ENCODE results near the gene ZNF511. TPM values are rescaled to one million over a fixed set of nuclear protein-coding genes. Genes with fewer than 3 reads are reported as not detected.

The ZNF511 gene
- polyA plus RNA-seq (2011; rRNA removed), result 21.6 and 31.3 TPM in 2 replicates
- 13.0 and 22.0 TPM in 2 replicates for polyA minus RNA-seq (2011; rRNA and poly(A)+ RNA removed)

GRCh38 chr10:133308421-133309099, at the start of gene ZNF511, which contains the start of gene TUBGCP2:
TSS of gene ZNF511 (plus strand) at chr10:133308914. CDS start at chr10:133308944, 30 bp downstream.
TSS of gene TUBGCP2 (minus strand) at chr10:133308872. CDS start at chr10:133302941, 5,931 bp downstream.
- Histone ChIP-seq H3K27me3 (ENCODE audit: control insufficient read depth, insufficient read depth, low read length) (no peaks in the 10 kb centered on the region), H3K9me3 (ENCODE audit: control insufficient read depth, insufficient read depth, low read length) (peaks cover 7% of the 10 kb centered on the region; the same call in 1 of the 2 replicates), H3K27ac (ENCODE audit: low read depth, low read length) (peak within 1 kb of the TSS; percentile 70), H3K4me3 (ENCODE audit: low read depth, low read length) (peak within 1 kb of the TSS; percentile 82)
- ChIA-PET POLR2A (interaction anchor here (1.6 kb wide), 1 partner anchor 15 kb away, joined by 3 read pairs; no protein-coding TSS in a partner anchor), CTCF (interaction anchor here (0.6 to 1.9 kb wide), 5 partner anchors 10 to 403 kb away, joined by 4 to 15 read pairs (median 7); no protein-coding TSS in a partner anchor)
- no peak for DNase-seq (ENCODE audit: low read depth, low spot score)
- no peak; the same call in 1 of the 2 replicates for TF ChIP-seq CTCF (IDR thresholded peaks at IDR 0.05; ENCODE audit: low read depth, low read length)

- Histone ChIP-seq H3K9me3 (ENCODE audit: control insufficient read depth, insufficient read depth, low read length) (no peaks in the 10 kb centered on the region; the same call in 1 of the 2 replicates), H3K27me3 (ENCODE audit: control insufficient read depth, insufficient read depth, low read length) (no peaks in the 10 kb centered on the region), H3K27ac (ENCODE audit: low read depth, low read length) (peak overlapping the region; percentile 95), H3K4me3 (ENCODE audit: low read depth, low read length) (no peak overlapping the region)
- POLR2A ChIA-PET, result interaction anchor here (1.4 kb wide), 1 partner anchor 19 kb away, joined by 3 read pairs; no protein-coding TSS in a partner anchor
- no peak for DNase-seq (ENCODE audit: low read depth, low spot score)
- TF ChIP-seq CTCF (IDR thresholded peaks at IDR 0.05; ENCODE audit: low read depth, low read length), result no peak
- CTCF ChIA-PET, result interaction anchor here (1.3 kb wide), 1 partner anchor 70 kb away, joined by 5 read pairs; no protein-coding TSS in a partner anchor
Measured at GRCh38 chr10:133259602-133259989, 49.1 kb upstream of the ZNF511 start.

GRCh38 chr10:133260895-133261725, 47.6 kb upstream of the ZNF511 start:
- TF ChIP-seq CTCF (IDR thresholded peaks at IDR 0.05; ENCODE audit: low read depth, low read length), result no peak
- ChIA-PET CTCF (interaction anchor here (0.6 kb wide), 1 partner anchor 1034 kb away, joined by 3 read pairs; no protein-coding TSS in a partner anchor), POLR2A (interaction anchor here (0.6 kb wide), 1 partner anchor 479 kb away, joined by 6 read pairs; no protein-coding TSS in a partner anchor)
- peak overlapping the region; percentile 54 for H3K4me3 ChIP-seq (ENCODE audit: low read depth, low read length)
- H3K27me3 ChIP-seq (ENCODE audit: control insufficient read depth, insufficient read depth, low read length), result no peaks in the 10 kb centered on the region
- H3K27ac ChIP-seq (ENCODE audit: low read depth, low read length), result no peak overlapping the region
- no peak for DNase-seq (ENCODE audit: low read depth, low spot score)
- no peaks in the 10 kb centered on the region; the same call in 1 of the 2 replicates for H3K9me3 ChIP-seq (ENCODE audit: control insufficient read depth, insufficient read depth, low read length)

- Histone ChIP-seq H3K27me3 (ENCODE audit: control insufficient read depth, insufficient read depth, low read length) (no peaks in the 10 kb centered on the region), H3K4me3 (ENCODE audit: low read depth, low read length) (peak overlapping the region; percentile 54), H3K27ac (ENCODE audit: low read depth, low read length) (no peak overlapping the region), H3K9me3 (ENCODE audit: control insufficient read depth, insufficient read depth, low read length) (no peaks in the 10 kb centered on the region; the same call in 1 of the 2 replicates)
- CTCF ChIA-PET, result interaction anchor here (0.6 to 0.9 kb wide), 2 partner anchors 68 to 1035 kb away, joined by 3 read pairs; no protein-coding TSS in a partner anchor
- no peak for DNase-seq (ENCODE audit: low read depth, low spot score)
- no peak for TF ChIP-seq CTCF (IDR thresholded peaks at IDR 0.05; ENCODE audit: low read depth, low read length)
- POLR2A ChIA-PET, result no interaction called here
Measured at GRCh38 chr10:133261726-133262325, 46.9 kb upstream of the ZNF511 start.
